Fibroblast of villous mesenchyme (primary cell): ENCODE measurements around the gene AKIRIN2. TPM values are rescaled to one million over a fixed set of nuclear protein-coding genes. Genes with fewer than 3 reads are reported as not detected.
A peak's percentile ranks its signal among the peaks of the same experiment; 100 is the strongest.

Source experiments
- DNase-seq: peaks from one replicate; pipeline ENCODE4 v3.0.0-alpha.2; 2010; ENCODE audit warnings: low read depth
- H3K4me3 ChIP-seq: 2 replicates; pipeline ENCODE4 v1.5.1; 2011; ENCODE audit warnings: low read depth, mild to moderate bottlenecking, low read length
- CTCF ChIP-seq: IDR thresholded peaks from 2 replicates; pipeline ENCODE4 v1.5.1; 2012; ENCODE audit warnings: low read depth, mild to moderate bottlenecking, low read length; ENCODE audit not compliant: insufficient read depth
- total RNA-seq: library from RNA; depleted of rRNA; stranded (reverse); fragments of >200 nt; gene quantifications from 2 replicates; pipeline ENCODE4 v1.2.3, GENCODE V29; 2012

Gene AKIRIN2
- total RNA-seq = 13.9 and 17.7 TPM in 2 replicates

- H3K4me3 ChIP-seq = peak within 1 kb of the TSS; percentile 98
- TF ChIP-seq CTCF = no peak
Observed at GRCh38 chr6:87701676-87702588, at the start of gene AKIRIN2. Gene AKIRIN2 (minus strand): TSS chr6:87702233. CDS start chr6:87701684, 549 bp downstream.

GRCh38 chr6:87747646-87748045 is 45.6 kb upstream of the AKIRIN2 start:
- TF ChIP-seq CTCF = no peak
- DNase-seq = no peak
- H3K4me3 ChIP-seq = no peak overlapping the region

More at GRCh38 chr6:87701676-87702588, at the start of gene AKIRIN2:
- DNase-seq = peak; percentile 100

- DNase-seq = no peak
- TF ChIP-seq CTCF = no peak
- H3K4me3 ChIP-seq = no peak overlapping the region
Observed at GRCh38 chr6:87745966-87746721, 44.1 kb upstream of the AKIRIN2 start.

GRCh38 chr6:87743454-87743853 is 41.4 kb upstream of the AKIRIN2 start:
- no peak for DNase-seq
- no peak overlapping the region for H3K4me3 ChIP-seq
- TF ChIP-seq CTCF = no peak

- H3K4me3 ChIP-seq = no peak overlapping the region
- TF ChIP-seq CTCF = no peak
- no peak for DNase-seq
Observed at GRCh38 chr6:87742106-87742505, 40.1 kb upstream of the AKIRIN2 start.

GRCh38 chr6:87741001-87741650 is 39.1 kb upstream of the AKIRIN2 start:
- no peak overlapping the region for H3K4me3 ChIP-seq
- no peak for DNase-seq
- no peak for TF ChIP-seq CTCF
